Measurements from ENCODE around the gene FNDC1. TPM values are rescaled to one million over a fixed set of nuclear protein-coding genes. Genes with fewer than 3 reads are reported as not detected.

FNDC1 gene
- total and polyA plus RNA-seq, 8 donors: 0.68 to 7.6 (median 5.5) TPM

GRCh38 chr6:159317430-159317829 lies 148.2 kb downstream of the FNDC1 start:
- no peaks in the 10 kb centered on the region for H3K27me3 ChIP-seq
- no peak for TF ChIP-seq CTCF (IDR thresholded peaks at IDR 0.05)
- no peaks in the 10 kb centered on the region for H3K4me1 ChIP-seq
- H3K4me3 ChIP-seq: no peak overlapping the region
- no peak for DNase-seq
- H3K9me3 ChIP-seq: no peaks in the 10 kb centered on the region
- no peaks in the 10 kb centered on the region for H3K36me3 ChIP-seq
- intact Hi-C loops (cut with DNase I): no loop called here
- H3K27ac ChIP-seq: no peak overlapping the region
- ATAC-seq: no peak

GRCh38 chr6:159321267-159321666 lies 152.1 kb downstream of the FNDC1 start:
- no peak for ATAC-seq
- TF ChIP-seq CTCF (IDR thresholded peaks at IDR 0.05): no peak
- H3K4me1 ChIP-seq: no peaks in the 10 kb centered on the region
- no peaks in the 10 kb centered on the region for H3K36me3 ChIP-seq
- H3K9me3 ChIP-seq: no peaks in the 10 kb centered on the region
- DNase-seq: no peak
- no peak overlapping the region for H3K4me3 ChIP-seq
- intact Hi-C loops (cut with DNase I): no loop called here
- H3K27ac ChIP-seq: no peak overlapping the region
- no peaks in the 10 kb centered on the region for H3K27me3 ChIP-seq

Other genes with a start within 250 kb of the FNDC1 start
- 10 to 100 TPM; 12.4 to 18.0 TPM for gene RSPH3, start 169.2 kb upstream of the FNDC1 start, total RNA-seq
- 10 to 100 TPM; 10.5 to 13.7 (median 11.1) TPM for gene RSPH3, start 169.2 kb upstream of the FNDC1 start, polyA plus RNA-seq (ENCODE audit: insufficient read length in 6 of 6)
- gene TAGAP, start 124.4 kb upstream of the FNDC1 start, total RNA-seq: 10 to 100 TPM in 1 of 2 donors, 1 to 10 TPM in 1; 8.2 to 15.1 TPM
- 1 to 10 TPM; 1.3 to 2.2 (median 1.6) TPM for gene TAGAP, start 124.4 kb upstream of the FNDC1 start, polyA plus RNA-seq (ENCODE audit: insufficient read length in 6 of 6)